ENCODE measurements around the gene CHRNB1.

CHRNB1 gene

DNA sequence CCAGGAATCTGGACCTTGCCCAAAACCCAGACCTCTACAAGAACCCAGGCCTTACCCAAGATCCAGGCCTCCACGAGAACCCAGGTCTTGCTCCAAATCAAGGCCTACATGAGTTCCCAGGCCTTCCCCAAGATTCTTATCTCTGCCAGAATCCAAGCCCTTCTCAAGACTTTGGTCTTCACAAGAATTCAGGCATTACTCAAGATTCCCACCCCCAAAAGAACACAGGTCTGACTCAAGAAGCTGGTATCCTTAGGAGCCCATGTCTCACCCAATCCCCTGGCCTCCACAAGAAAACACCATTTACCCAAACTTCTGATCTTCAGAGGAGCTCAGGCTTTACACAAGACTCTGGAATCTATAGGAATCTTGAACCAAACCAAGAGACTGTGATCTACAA lies 13.6 kb upstream of the CHRNB1 start:
- Histone ChIP-seq H3K9me3 (ENCODE audit: control insufficient read depth, insufficient read depth, low read depth, low read length) (no peaks in the 10 kb centered on the region), H3K4me3 (ENCODE audit: low read depth, low read length) (no peak overlapping the region), H3K36me3 (ENCODE audit: control insufficient read depth in 2 of 2, insufficient read depth in 1 of 2, low read length in 2 of 2) (no peaks in the 10 kb centered on the region), H3K4me1 (ENCODE audit: control insufficient read depth, insufficient read depth, low read length) (peaks cover 6% of the 10 kb centered on the region), H3K27ac (ENCODE audit: extremely low read depth, low read depth, low read length) (no peak overlapping the region)
- POLR2A ChIA-PET, result interaction anchor here (1.0 to 1.5 kb wide), 2 partner anchors 27 kb away, joined by 3 read pairs; partner anchors contain the start of gene TMEM256
- CTCF ChIA-PET, result interaction anchor here (0.6 to 1.1 kb wide), 2 partner anchors 75 to 91 kb away, joined by 3 to 6 read pairs; no protein-coding TSS in a partner anchor
- no peak for TF ChIP-seq HOXC10 (CRISPR knock-in tag; IDR thresholded peaks at IDR 0.05)

DNA sequence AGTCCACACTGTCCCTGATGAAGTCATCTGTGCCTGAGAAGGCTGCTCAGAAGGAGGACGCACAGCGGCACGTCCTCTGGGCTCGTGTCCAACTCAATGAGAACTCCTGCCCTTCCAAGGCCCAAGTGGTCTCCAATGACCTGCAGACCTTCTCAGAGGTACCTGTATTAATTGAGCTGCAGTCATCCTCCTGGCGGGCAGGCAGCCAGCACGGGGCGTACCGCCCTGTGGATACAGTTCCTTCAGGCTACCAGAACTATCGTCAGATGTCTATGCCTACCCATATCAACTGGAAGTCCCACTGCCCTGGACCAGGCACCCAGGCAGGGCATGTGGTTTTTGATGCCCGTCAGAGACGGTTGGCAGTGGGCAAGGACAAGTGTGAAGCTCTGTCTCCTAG lies 12.6 kb upstream of the CHRNB1 start:
- H3K36me3 ChIP-seq (ENCODE audit: control insufficient read depth in 2 of 2, insufficient read depth in 1 of 2, low read length in 2 of 2), result no peaks in the 10 kb centered on the region
- no peaks in the 10 kb centered on the region for H3K9me3 ChIP-seq (ENCODE audit: control insufficient read depth, insufficient read depth, low read depth, low read length)
- H3K4me3 ChIP-seq (ENCODE audit: low read depth, low read length), result no peak overlapping the region
- CTCF ChIA-PET, result interaction anchor here (0.8 to 1.1 kb wide), 2 partner anchors 30 to 76 kb away, joined by 3 to 6 read pairs; no protein-coding TSS in a partner anchor
- peaks cover 9% of the 10 kb centered on the region for H3K4me1 ChIP-seq (ENCODE audit: control insufficient read depth, insufficient read depth, low read length)
- no peak overlapping the region for H3K27ac ChIP-seq (ENCODE audit: extremely low read depth, low read depth, low read length)
- POLR2A ChIA-PET, result interaction anchor here (0.9 to 1.0 kb wide), 2 partner anchors 12 to 28 kb away, joined by 3 read pairs; partner anchors contain the start of genes CHRNB1 and TMEM256
- no peak for TF ChIP-seq ZNF677 (tag by site-specific recombination; IDR thresholded peaks at IDR 0.05)
- no peak for TF ChIP-seq ZBTB7A (tag by site-specific recombination; IDR thresholded peaks at IDR 0.05; ENCODE audit: low read depth)
- TF ChIP-seq ZNF664 (tag by site-specific recombination; IDR thresholded peaks at IDR 0.05), result no peak
- no peak for TF ChIP-seq SCRT1 (tag by site-specific recombination; IDR thresholded peaks at IDR 0.05; ENCODE audit: borderline replicate concordance)
- no peak for TF ChIP-seq ZNF423 (tag by site-specific recombination; IDR thresholded peaks at IDR 0.05)
- TF ChIP-seq ZBTB17 (tag by site-specific recombination; IDR thresholded peaks at IDR 0.05), result no peak
- no peak for TF ChIP-seq ZFP41 (tag by site-specific recombination; IDR thresholded peaks at IDR 0.05; ENCODE audit: borderline replicate concordance)
- TF ChIP-seq, protein P1, sequence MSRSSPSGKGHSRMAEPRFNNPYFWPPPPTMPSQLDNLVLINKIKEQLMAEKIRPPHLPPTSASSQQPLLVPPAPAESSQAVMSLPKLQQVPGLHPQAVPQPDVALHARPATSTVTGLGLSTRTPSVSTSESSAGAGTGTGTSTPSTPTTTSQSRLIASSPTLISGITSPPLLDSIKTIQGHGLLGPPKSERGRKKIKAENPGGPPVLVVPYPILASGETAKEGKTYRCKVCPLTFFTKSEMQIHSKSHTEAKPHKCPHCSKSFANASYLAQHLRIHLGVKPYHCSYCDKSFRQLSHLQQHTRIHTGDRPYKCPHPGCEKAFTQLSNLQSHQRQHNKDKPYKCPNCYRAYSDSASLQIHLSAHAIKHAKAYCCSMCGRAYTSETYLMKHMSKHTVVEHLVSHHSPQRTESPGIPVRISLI (tag by site-specific recombination; IDR thresholded peaks at IDR 0.05), result no peak
- TF ChIP-seq, protein P2, sequence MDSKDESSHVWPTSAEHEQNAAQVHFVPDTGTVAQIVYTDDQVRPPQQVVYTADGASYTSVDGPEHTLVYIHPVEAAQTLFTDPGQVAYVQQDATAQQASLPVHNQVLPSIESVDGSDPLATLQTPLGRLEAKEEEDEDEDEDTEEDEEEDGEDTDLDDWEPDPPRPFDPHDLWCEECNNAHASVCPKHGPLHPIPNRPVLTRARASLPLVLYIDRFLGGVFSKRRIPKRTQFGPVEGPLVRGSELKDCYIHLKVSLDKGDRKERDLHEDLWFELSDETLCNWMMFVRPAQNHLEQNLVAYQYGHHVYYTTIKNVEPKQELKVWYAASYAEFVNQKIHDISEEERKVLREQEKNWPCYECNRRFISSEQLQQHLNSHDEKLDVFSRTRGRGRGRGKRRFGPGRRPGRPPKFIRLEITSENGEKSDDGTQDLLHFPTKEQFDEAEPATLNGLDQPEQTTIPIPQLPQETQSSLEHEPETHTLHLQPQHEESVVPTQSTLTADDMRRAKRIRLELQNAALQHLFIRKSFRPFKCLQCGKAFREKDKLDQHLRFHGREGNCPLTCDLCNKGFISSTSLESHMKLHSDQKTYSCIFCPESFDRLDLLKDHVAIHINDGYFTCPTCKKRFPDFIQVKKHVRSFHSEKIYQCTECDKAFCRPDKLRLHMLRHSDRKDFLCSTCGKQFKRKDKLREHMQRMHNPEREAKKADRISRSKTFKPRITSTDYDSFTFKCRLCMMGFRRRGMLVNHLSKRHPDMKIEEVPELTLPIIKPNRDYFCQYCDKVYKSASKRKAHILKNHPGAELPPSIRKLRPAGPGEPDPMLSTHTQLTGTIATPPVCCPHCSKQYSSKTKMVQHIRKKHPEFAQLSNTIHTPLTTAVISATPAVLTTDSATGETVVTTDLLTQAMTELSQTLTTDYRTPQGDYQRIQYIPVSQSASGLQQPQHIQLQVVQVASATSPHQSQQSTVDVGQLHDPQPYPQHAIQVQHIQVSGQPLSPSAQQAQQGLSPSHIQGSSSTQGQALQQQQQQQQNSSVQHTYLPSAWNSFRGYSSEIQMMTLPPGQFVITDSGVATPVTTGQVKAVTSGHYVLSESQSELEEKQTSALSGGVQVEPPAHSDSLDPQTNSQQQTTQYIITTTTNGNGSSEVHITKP (tag by site-specific recombination; IDR thresholded peaks at IDR 0.05), result no peak
- no peak for TF ChIP-seq TRIM28 (IDR thresholded peaks at IDR 0.05; ENCODE audit: borderline replicate concordance, low read length)
- TF ChIP-seq ZNF560 (tag by site-specific recombination; IDR thresholded peaks at IDR 0.05; ENCODE audit: borderline replicate concordance), result no peak
- no peak for TF ChIP-seq ZNF544 (tag by site-specific recombination; IDR thresholded peaks at IDR 0.05)
- no peak for TF ChIP-seq ZNF239 (tag by site-specific recombination; IDR thresholded peaks at IDR 0.05)
- no peak for TF ChIP-seq ZNF707 (tag by site-specific recombination; IDR thresholded peaks at IDR 0.05)

DNA sequence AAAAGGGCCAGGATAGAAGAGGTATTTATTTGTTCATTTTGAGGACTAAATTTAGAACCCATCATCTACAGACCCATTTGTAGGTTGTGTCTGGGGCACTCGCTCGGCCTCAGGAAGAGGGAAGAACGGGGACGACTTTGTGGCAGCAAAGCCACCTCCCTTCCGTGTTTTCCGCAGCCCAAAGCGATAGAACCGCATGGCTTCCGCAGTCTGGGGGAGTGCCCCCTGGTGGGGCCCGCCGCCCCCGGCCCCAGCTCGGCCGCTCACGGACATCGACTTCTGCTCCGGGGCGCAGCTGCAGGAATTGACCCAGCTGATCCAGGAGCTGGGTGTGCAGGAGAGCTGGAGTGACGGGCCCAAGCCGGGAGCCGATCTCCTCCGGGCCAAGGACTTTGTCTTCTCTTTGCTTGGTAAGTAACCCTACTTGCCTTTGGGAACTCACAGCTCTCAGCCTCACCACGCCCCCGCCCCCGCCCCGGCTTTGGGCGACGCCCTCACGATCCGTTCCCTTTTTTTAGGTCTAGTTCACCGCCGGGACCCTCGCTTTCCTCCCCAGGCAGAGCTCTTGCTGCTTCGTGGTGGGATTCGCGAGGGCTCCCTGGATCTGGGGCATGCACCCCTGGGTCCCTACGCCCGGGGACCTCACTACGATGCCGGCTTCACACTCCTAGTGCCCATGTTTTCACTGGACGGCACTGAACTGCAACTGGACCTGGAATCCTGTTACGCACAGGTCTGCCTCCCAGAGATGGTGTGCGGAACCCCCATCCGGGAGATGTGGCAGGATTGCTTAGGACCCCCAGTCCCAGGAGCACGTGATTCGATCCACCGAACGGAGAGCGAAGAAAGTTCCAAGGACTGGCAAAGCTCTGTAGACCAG lies 8.9 kb upstream of the CHRNB1 start:
- H3K4me1 ChIP-seq (ENCODE audit: control insufficient read depth, insufficient read depth, low read length), result peaks cover 18% of the 10 kb centered on the region
- TF ChIP-seq, protein P3, sequence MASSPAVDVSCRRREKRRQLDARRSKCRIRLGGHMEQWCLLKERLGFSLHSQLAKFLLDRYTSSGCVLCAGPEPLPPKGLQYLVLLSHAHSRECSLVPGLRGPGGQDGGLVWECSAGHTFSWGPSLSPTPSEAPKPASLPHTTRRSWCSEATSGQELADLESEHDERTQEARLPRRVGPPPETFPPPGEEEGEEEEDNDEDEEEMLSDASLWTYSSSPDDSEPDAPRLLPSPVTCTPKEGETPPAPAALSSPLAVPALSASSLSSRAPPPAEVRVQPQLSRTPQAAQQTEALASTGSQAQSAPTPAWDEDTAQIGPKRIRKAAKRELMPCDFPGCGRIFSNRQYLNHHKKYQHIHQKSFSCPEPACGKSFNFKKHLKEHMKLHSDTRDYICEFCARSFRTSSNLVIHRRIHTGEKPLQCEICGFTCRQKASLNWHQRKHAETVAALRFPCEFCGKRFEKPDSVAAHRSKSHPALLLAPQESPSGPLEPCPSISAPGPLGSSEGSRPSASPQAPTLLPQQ (tag by site-specific recombination; IDR thresholded peaks at IDR 0.05), result peak; percentile 89
- TF ChIP-seq ZBTB8A (tag by site-specific recombination; IDR thresholded peaks at IDR 0.05) (0 out of 2 replicates have a peak, but pooled peaks have one; percentile 19), ZNF473 (tag by site-specific recombination; IDR thresholded peaks at IDR 0.05) (no peak), ZFHX2 (tag by site-specific recombination; conservative IDR thresholded peaks at IDR 0.05) (peak; percentile 53; the same call in 1 of the 2 replicates), ZNF311 (tag by site-specific recombination; IDR thresholded peaks at IDR 0.05; ENCODE audit: borderline replicate concordance) (no peak)
- TF ChIP-seq, protein P4, sequence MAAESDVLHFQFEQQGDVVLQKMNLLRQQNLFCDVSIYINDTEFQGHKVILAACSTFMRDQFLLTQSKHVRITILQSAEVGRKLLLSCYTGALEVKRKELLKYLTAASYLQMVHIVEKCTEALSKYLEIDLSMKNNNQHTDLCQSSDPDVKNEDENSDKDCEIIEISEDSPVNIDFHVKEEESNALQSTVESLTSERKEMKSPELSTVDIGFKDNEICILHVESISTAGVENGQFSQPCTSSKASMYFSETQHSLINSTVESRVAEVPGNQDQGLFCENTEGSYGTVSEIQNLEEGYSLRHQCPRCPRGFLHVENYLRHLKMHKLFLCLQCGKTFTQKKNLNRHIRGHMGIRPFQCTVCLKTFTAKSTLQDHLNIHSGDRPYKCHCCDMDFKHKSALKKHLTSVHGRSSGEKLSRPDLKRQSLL (tag by site-specific recombination; IDR thresholded peaks at IDR 0.05), result peak; percentile 21; the same call in 1 of the 2 replicates

More for the DNA sequence above, 8.9 kb upstream of the CHRNB1 start:
- Histone ChIP-seq H3K27ac (ENCODE audit: extremely low read depth, low read depth, low read length) (peak overlapping the region; percentile 19; the same call in 1 of the 2 replicates), H3K9me3 (ENCODE audit: control insufficient read depth, insufficient read depth, low read depth, low read length) (no peaks in the 10 kb centered on the region), H3K36me3 (ENCODE audit: control insufficient read depth in 2 of 2, insufficient read depth in 1 of 2, low read length in 2 of 2) (no peaks in the 10 kb centered on the region), H3K4me3 (ENCODE audit: low read depth, low read length) (peak overlapping the region; percentile 50)
- POLR2A ChIA-PET, result interaction anchor here (0.6 to 3.5 kb wide), 19 partner anchors 8 to 251 kb away, joined by 3 to 45 read pairs (median 4); partner anchors contain the start of genes CHRNB1, GABARAP, MPDU1 and NEURL4
- CTCF ChIA-PET, result interaction anchor here (0.6 to 3.9 kb wide), 25 partner anchors 8 to 155 kb away, joined by 3 to 37 read pairs (median 4); partner anchors contain the start of genes CHRNB1, NEURL4, PLSCR3 and SLC2A4
